ENCODE results near the gene ZYG11A.
A peak's percentile ranks its signal among the peaks of the same experiment; 100 is the strongest.

ZYG11A gene

DNA sequence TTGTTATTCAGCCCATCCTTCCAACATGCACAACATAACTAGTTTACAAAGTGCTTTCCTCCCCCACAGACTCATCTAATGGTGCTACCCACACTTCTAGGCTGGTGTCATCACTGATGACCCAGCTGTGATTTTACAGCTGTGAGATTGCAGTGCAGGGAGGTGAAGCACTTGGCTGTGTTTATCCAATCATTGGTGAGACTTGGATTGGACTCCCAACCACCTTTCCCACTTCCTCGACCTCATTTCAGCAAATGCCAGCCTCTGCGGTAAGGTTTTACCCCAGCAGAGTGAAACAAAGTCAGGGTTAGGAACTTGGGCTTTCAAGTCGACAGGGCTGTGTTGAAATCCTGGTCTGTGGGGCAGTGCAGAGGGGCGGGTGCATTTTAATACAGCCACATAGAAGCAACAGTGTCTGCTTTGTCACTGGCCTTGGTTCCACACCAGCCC, 56.9 kb downstream of the ZYG11A start:
- Histone ChIP-seq H3K27ac (ENCODE audit: extremely low read depth, low read depth, low read length) (no peak overlapping the region), H3K36me3 (ENCODE audit: control insufficient read depth in 2 of 2, insufficient read depth in 1 of 2, low read length in 2 of 2) (peaks cover 11 to 46% of the 10 kb centered on the region in 2 experiments), H3K4me3 (ENCODE audit: low read depth, low read length) (no peak overlapping the region), H3K9me3 (ENCODE audit: control insufficient read depth, insufficient read depth, low read depth, low read length) (no peaks in the 10 kb centered on the region), H3K4me1 (ENCODE audit: control insufficient read depth, insufficient read depth, low read length) (no peaks in the 10 kb centered on the region)
- CTCF ChIA-PET, result interaction anchor here (0.6 to 1.3 kb wide), 2 partner anchors 280 to 287 kb away, joined by 3 read pairs; no protein-coding TSS in a partner anchor
- TF ChIP-seq, protein P1, sequence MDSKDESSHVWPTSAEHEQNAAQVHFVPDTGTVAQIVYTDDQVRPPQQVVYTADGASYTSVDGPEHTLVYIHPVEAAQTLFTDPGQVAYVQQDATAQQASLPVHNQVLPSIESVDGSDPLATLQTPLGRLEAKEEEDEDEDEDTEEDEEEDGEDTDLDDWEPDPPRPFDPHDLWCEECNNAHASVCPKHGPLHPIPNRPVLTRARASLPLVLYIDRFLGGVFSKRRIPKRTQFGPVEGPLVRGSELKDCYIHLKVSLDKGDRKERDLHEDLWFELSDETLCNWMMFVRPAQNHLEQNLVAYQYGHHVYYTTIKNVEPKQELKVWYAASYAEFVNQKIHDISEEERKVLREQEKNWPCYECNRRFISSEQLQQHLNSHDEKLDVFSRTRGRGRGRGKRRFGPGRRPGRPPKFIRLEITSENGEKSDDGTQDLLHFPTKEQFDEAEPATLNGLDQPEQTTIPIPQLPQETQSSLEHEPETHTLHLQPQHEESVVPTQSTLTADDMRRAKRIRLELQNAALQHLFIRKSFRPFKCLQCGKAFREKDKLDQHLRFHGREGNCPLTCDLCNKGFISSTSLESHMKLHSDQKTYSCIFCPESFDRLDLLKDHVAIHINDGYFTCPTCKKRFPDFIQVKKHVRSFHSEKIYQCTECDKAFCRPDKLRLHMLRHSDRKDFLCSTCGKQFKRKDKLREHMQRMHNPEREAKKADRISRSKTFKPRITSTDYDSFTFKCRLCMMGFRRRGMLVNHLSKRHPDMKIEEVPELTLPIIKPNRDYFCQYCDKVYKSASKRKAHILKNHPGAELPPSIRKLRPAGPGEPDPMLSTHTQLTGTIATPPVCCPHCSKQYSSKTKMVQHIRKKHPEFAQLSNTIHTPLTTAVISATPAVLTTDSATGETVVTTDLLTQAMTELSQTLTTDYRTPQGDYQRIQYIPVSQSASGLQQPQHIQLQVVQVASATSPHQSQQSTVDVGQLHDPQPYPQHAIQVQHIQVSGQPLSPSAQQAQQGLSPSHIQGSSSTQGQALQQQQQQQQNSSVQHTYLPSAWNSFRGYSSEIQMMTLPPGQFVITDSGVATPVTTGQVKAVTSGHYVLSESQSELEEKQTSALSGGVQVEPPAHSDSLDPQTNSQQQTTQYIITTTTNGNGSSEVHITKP (tag by site-specific recombination; IDR thresholded peaks at IDR 0.05), result peak; percentile 55; the same call in 1 of the 2 replicates
- TF ChIP-seq ZNF174 (tag by site-specific recombination; IDR thresholded peaks at IDR 0.05) (no peak), ZNF184 (tag by site-specific recombination; IDR thresholded peaks at IDR 0.05) (no peak), ZNF48 (tag by site-specific recombination; IDR thresholded peaks at IDR 0.05) (no peak), ZNF660 (tag by site-specific recombination; IDR thresholded peaks at IDR 0.05) (peak; percentile 93)
- TF ChIP-seq, protein P2, sequence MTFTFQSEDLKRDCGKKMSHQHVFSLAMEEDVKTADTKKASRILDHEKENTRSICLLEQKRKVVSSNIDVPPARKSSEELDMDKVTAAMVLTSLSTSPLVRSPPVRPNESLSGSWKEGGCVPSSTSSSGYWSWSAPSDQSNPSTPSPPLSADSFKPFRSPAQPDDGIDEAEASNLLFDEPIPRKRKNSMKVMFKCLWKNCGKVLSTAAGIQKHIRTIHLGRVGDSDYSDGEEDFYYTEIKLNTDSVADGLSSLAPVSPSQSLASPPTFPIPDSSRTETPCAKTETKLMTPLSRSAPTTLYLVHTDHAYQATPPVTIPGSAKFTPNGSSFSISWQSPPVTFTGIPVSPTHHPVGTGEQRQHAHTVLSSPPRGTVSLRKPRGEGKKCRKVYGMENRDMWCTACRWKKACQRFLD (tag by site-specific recombination; IDR thresholded peaks at IDR 0.05), result no peak
- TF ChIP-seq, protein P3, sequence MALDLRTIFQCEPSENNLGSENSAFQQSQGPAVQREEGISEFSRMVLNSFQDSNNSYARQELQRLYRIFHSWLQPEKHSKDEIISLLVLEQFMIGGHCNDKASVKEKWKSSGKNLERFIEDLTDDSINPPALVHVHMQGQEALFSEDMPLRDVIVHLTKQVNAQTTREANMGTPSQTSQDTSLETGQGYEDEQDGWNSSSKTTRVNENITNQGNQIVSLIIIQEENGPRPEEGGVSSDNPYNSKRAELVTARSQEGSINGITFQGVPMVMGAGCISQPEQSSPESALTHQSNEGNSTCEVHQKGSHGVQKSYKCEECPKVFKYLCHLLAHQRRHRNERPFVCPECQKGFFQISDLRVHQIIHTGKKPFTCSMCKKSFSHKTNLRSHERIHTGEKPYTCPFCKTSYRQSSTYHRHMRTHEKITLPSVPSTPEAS (tag by site-specific recombination; IDR thresholded peaks at IDR 0.05), result no peak
- POLR2A ChIA-PET, result interaction anchor here (0.7 kb wide), 1 partner anchor 48 kb away, joined by 3 read pairs; no protein-coding TSS in a partner anchor

- TF ChIP-seq ZNF155 (tag by site-specific recombination; IDR thresholded peaks at IDR 0.05) (no peak), ZNF549 (tag by site-specific recombination; IDR thresholded peaks at IDR 0.05) (no peak), ZNF488 (tag by site-specific recombination; IDR thresholded peaks at IDR 0.05) (no peak)
- TF ChIP-seq, protein P4, sequence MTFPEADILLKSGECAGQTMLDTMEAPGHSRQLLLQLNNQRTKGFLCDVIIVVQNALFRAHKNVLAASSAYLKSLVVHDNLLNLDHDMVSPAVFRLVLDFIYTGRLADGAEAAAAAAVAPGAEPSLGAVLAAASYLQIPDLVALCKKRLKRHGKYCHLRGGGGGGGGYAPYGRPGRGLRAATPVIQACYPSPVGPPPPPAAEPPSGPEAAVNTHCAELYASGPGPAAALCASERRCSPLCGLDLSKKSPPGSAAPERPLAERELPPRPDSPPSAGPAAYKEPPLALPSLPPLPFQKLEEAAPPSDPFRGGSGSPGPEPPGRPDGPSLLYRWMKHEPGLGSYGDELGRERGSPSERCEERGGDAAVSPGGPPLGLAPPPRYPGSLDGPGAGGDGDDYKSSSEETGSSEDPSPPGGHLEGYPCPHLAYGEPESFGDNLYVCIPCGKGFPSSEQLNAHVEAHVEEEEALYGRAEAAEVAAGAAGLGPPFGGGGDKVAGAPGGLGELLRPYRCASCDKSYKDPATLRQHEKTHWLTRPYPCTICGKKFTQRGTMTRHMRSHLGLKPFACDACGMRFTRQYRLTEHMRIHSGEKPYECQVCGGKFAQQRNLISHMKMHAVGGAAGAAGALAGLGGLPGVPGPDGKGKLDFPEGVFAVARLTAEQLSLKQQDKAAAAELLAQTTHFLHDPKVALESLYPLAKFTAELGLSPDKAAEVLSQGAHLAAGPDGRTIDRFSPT (tag by site-specific recombination; IDR thresholded peaks at IDR 0.05), result no peak
- ChIA-PET CTCF (interaction anchor here (0.7 kb wide), 1 partner anchor 39 kb away, joined by 3 read pairs; no protein-coding TSS in a partner anchor), POLR2A (interaction anchor here (0.7 kb wide), 1 partner anchor 47 kb away, joined by 3 read pairs; no protein-coding TSS in a partner anchor)
- Histone ChIP-seq H3K9me3 (ENCODE audit: control insufficient read depth, insufficient read depth, low read depth, low read length) (no peaks in the 10 kb centered on the region), H3K27ac (ENCODE audit: extremely low read depth, low read depth, low read length) (no peak overlapping the region), H3K36me3 (ENCODE audit: control insufficient read depth in 2 of 2, insufficient read depth in 1 of 2, low read length in 2 of 2) (peaks cover 5 to 37% of the 10 kb centered on the region in 2 experiments; a peak in 2 of 3 replicates), H3K4me3 (ENCODE audit: low read depth, low read length) (no peak overlapping the region), H3K4me1 (ENCODE audit: control insufficient read depth, insufficient read depth, low read length) (no peaks in the 10 kb centered on the region)
Measured at GRCh38 chr1:52900402-52900801, 57.8 kb downstream of the ZYG11A start.
